Measurements from ENCODE around the gene PSME2.

- no peak for TF ChIP-seq CTCF (conservative IDR thresholded peaks at IDR 0.05)
- no peak for TF ChIP-seq ZFX (IDR thresholded peaks at IDR 0.05)
These were observed 33.0 kb upstream of the PSME2 start for GRCh38 chr14:24179294-24179960.
